PFSK-1 (cell line): ENCODE results near the gene SEPTIN11.

Experiments
- FOXP2 ChIP-seq: optimal IDR thresholded peaks from 2 replicates; pipeline ENCODE3; 2011; ENCODE audit warnings: borderline replicate concordance, control low read depth, inconsistent platforms; ENCODE audit not compliant: insufficient read depth; ENCODE audit errors: extremely low read length, extremely low read depth
- POLR2AphosphoS5 ChIP-seq: IDR thresholded peaks from 2 replicates; pipeline ENCODE4 v1.6.1; 2012; ENCODE audit warnings: low read depth, mild to moderate bottlenecking, control low read depth, low read length, moderate library complexity
- SIN3A ChIP-seq: IDR thresholded peaks from 2 replicates; pipeline ENCODE4 v1.6.1; 2012; ENCODE audit warnings: mild to moderate bottlenecking, low read length, moderate library complexity, borderline replicate concordance; ENCODE audit not compliant: insufficient read depth
- TAF1 ChIP-seq: IDR thresholded peaks from 2 replicates; pipeline ENCODE4 v1.6.1; 2012; ENCODE audit warnings: low read length, control low read depth, borderline replicate concordance; ENCODE audit not compliant: insufficient read depth
- TF ChIP-seq, protein P1 (sequence below), 2 experiments: IDR thresholded peaks; 2 replicates each; pipeline versions ENCODE4 v1.6.1 to v1.8.0; 2011 to 2012; ENCODE audit warnings: low read depth in 2 of 2, low read length in 2 of 2, control low read depth in 1 of 2, inconsistent platforms in 1 of 2, mild to moderate bottlenecking in 1 of 2, moderate library complexity in 1 of 2; ENCODE audit not compliant: insufficient read depth in 1 of 2

The SEPTIN11 gene

DNA sequence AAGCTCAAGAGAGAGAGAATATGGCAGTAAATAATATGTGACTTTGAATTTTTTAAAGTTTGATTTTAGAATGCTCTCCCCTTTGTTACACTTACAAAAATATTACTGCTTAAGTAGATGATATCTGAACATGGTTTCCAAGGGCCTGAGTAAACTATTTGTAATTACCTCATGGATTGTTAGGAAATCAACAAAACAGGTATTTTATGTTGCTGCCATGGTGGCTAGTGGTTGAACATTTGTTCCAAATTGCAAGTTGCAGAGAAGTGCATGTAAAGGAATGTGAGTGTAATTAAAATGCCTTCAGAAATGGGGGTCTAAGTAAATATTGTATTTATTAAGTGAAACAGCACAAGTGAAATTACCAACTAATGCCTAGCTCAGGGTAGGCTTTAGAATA is 27.6 kb downstream of the SEPTIN11 start:
- TF ChIP-seq POLR2AphosphoS5, result no peak
- TF ChIP-seq, protein P1, sequence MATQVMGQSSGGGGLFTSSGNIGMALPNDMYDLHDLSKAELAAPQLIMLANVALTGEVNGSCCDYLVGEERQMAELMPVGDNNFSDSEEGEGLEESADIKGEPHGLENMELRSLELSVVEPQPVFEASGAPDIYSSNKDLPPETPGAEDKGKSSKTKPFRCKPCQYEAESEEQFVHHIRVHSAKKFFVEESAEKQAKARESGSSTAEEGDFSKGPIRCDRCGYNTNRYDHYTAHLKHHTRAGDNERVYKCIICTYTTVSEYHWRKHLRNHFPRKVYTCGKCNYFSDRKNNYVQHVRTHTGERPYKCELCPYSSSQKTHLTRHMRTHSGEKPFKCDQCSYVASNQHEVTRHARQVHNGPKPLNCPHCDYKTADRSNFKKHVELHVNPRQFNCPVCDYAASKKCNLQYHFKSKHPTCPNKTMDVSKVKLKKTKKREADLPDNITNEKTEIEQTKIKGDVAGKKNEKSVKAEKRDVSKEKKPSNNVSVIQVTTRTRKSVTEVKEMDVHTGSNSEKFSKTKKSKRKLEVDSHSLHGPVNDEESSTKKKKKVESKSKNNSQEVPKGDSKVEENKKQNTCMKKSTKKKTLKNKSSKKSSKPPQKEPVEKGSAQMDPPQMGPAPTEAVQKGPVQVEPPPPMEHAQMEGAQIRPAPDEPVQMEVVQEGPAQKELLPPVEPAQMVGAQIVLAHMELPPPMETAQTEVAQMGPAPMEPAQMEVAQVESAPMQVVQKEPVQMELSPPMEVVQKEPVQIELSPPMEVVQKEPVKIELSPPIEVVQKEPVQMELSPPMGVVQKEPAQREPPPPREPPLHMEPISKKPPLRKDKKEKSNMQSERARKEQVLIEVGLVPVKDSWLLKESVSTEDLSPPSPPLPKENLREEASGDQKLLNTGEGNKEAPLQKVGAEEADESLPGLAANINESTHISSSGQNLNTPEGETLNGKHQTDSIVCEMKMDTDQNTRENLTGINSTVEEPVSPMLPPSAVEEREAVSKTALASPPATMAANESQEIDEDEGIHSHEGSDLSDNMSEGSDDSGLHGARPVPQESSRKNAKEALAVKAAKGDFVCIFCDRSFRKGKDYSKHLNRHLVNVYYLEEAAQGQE (IDR thresholded peaks at IDR 0.05; ENCODE audit: insufficient read depth in 1 of 2, low read depth in 2 of 2, low read length in 2 of 2), result no peak
- TF ChIP-seq TAF1, result no peak
- no peak for TF ChIP-seq FOXP2
- no peak for TF ChIP-seq SIN3A

DNA sequence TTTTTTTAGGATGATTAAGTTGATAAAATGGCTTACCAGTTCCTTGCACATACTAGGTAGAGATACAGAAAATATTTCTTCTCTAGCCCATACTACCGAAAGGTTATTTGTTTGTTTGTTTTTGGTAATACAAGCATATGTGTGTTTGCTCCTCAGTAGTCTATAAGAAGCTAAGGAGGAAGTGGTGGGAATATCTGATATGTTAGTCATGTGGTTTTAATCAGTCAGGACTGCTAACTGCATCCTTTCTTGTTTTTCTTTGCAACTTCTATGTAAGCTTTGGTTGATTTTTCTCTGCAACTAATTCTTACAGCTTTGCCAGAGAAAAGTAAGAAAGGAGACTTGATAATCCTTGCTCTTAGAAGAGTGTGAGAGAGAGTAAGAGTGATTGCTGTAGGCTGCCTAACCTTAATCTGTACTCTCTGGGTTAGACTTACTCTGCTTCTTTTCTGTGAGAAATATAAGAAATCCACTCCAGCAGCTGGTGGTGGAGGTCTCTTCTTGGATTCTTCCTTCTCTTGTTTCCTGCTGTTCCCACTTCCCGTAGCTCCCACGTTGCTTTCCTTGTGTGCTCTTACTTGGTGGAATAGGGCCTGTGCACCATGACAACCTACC is 28.3 kb downstream of the SEPTIN11 start:
- TF ChIP-seq SIN3A (no peak), POLR2AphosphoS5 (no peak), FOXP2 (no peak), TAF1 (no peak)
- TF ChIP-seq, protein P1 (IDR thresholded peaks at IDR 0.05; ENCODE audit: insufficient read depth in 1 of 2, low read depth in 2 of 2, low read length in 2 of 2), result no peak

DNA sequence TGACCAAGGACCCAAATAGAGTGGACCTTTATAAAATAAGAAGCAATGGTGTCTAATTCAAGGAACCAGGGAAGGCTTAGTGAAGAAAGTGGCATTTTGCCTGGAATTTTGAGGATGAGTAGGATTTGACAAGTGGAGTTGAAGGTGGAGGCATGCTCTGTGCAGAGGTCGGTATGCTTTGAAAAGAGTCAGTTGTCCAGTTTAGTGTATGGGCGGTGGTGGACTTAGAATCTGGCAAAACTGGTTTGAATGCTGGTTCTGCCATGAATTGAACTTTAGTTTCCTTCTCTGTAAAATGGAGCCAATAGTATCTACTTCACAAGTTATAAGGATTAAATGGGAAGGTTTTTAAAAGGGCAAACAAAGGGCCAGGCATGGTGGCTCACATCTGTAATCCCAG is 29.7 kb downstream of the SEPTIN11 start:
- no peak for TF ChIP-seq POLR2AphosphoS5
- no peak for TF ChIP-seq TAF1
- no peak for TF ChIP-seq FOXP2

DNA sequence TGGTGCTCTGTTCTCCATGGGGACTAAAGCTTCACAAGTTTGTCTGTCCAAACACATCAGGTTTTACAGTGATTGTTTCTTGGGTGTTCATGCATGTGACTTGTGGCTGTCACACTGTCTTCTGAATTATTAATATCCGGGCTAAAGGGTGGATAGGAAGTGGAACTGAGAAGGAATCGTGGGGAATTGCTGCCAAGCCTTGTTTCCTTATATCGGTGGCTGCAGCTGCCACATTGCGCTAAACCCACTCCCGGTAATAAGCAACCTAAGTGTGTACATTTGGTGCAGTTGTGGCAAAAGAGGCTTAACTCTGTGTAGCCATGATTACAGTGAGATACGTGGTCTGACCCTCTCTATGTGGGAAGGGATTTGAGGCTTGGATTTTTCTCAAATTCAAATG is 30.7 kb downstream of the SEPTIN11 start:
- TF ChIP-seq SIN3A, result no peak
- no peak for TF ChIP-seq TAF1
- TF ChIP-seq, protein P1 (IDR thresholded peaks at IDR 0.05; ENCODE audit: insufficient read depth in 1 of 2, low read depth in 2 of 2, low read length in 2 of 2), result no peak
- TF ChIP-seq FOXP2, result no peak

DNA sequence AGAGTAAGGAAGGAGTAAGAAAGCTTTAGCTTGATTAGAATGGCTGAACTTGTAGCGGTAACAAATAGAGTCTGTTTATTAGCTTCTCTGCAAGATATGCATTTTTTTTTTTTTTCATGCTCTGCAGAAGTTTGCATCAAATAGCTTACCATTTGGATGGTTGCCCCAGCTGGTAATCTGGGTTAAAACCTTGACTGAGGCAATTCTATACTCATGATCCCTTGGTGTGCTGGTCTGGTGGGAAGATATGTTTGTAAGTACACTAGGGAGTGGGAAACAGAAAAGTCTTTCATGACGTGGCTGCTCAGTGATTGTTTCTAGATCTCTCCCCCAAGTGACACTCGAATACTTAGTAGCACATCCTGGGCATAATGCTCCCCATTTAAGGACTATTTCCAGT is 32.1 kb downstream of the SEPTIN11 start:
- TF ChIP-seq SIN3A, result no peak

DNA sequence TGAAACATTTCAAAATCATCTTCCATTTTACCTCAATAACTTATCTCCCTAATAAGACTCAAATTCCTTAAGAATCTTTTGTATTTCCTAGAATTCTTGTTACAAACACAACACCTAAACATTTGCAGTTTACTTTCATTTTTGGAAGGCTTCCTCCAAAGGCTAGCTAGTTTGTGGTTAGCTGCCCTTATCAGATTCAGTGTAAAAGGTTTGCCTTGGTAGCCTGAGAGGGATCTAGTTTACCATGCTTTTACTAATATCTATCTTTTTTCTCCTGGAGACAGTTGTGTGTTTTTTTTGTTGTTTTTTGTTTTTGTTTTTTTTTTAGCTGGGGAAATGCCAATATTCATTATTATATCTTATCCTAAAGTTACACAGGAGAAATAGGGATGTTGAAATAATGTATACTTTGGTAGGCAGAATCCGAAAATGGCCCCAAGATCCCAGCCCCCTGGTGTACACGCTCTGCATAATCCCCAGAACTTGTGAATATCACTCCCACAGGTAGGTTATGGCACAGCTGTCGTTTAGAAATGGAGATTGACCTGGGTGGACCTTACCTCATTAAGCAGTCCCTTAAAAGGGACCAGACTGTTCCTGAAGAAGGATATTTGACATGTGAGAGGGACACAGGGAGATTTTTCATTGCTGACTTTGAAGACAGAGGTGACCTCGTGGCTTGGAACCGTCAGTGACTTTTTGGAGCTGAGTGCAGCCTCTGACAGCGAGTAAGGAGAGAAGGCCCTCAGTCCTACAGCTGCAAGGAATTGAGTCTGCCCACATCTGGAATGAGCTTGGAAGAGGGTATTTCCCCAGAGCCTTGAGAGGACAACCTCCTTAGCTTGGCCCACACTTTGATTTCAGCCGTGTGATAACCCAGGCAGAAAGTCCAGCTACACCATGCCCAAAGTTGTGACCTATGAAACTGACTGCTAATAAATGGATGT is 33.4 kb downstream of the SEPTIN11 start:
- TF ChIP-seq POLR2AphosphoS5 (no peak), SIN3A (no peak), FOXP2 (no peak), TAF1 (no peak)
- TF ChIP-seq, protein P1 (IDR thresholded peaks at IDR 0.05; ENCODE audit: insufficient read depth in 1 of 2, low read depth in 2 of 2, low read length in 2 of 2), result no peak
